NOMO-1 (cell line): ENCODE data around the gene COG5.

Experiments used
- DNase-seq, 2 experiments: peaks; one replicate each; lab custom pipeline; 2025; ENCODE audit not compliant: unreplicated experiment in 2 of 2; lab: John Stamatoyannopoulos, UW

COG5 gene

GRCh38 chr7:107398161-107398560 is 165.6 kb downstream of the COG5 start:
- DNase-seq: no peak

DNA sequence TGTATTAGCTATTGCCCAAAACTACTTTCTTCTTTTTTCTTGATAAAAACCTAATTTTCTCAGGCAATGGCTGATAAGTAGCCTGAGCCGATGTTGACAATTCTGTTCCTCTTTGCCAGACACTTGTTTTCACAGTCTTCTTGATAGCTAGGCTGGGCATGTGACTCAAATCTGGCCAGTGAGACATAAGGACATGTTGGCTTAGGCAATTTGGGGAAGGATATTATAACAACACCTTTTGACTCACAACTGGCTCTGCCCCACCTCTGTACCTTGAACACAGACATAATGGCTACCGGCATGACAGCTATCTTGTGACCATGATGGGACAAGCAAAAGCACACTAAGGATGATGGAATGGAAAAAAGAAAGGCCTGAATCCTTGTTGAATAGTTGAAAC is 166.7 kb downstream of the COG5 start:
- no peak for DNase-seq

- no peak for DNase-seq
Observed at GRCh38 chr7:107396081-107396480, 167.6 kb downstream of the COG5 start.

- DNase-seq: no peak
Observed at GRCh38 chr7:107394831-107395230, 168.9 kb downstream of the COG5 start.

DNA sequence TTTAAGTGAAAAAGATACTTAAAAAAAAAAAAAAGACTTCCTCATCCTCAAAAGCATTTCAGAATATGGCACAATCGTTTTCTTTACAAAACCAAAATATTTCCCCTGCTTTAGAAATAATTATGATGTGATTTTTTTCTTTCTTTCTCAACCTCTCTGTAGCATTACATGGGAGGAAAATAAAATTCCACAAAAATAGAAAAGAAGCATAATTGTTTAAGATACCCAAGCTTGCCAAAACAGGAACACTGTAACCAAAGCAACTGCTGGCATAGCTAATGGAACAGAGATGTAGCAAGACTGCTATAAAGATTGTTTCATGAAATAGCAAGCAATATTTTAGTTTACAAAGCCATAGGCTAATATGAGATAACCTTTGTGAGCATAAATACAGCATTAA is 169.4 kb downstream of the COG5 start:
- DNase-seq: peak in 1 of 2 experiments; percentile 8

DNA sequence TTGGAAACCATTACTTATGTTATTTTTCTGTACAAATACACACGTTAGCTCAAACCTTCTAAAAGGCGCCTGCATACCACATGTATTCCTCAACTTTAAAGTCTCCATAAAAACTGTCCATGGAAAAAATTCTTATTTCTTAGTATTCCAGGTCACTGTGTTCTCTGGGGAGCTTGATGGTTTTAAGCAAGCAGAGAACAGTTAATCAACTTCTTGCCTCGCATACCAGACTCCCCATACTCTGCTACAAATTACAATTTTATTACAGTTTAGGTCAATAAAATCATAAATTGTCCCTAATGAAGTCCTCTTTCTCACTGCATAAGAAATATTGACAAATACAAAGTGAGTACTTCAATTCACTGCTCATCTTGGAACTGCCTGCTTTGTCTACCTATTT is 170.9 kb downstream of the COG5 start:
- DNase-seq: no peak

GRCh38 chr7:107390916-107391315 is 172.8 kb downstream of the COG5 start:
- no peak for DNase-seq

DNA sequence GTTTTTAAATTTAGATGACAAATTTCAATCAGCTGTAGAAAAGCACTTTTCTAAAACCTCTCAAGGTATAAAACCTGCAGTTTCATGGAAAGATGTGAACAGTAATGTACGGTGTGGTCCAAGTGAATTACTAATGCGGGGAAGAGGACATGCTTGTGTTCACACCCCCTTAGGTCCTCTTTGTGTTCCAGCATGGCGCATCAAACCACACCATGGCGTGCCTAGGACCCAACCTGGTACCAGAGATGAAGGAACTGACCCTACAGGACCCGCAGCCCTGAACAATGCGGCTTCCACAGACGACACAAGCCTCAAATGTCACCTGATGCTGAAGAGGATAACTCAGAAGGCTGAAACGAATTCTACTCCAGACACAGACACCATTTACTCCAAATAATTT is 175.1 kb downstream of the COG5 start:
- DNase-seq: no peak

DNA sequence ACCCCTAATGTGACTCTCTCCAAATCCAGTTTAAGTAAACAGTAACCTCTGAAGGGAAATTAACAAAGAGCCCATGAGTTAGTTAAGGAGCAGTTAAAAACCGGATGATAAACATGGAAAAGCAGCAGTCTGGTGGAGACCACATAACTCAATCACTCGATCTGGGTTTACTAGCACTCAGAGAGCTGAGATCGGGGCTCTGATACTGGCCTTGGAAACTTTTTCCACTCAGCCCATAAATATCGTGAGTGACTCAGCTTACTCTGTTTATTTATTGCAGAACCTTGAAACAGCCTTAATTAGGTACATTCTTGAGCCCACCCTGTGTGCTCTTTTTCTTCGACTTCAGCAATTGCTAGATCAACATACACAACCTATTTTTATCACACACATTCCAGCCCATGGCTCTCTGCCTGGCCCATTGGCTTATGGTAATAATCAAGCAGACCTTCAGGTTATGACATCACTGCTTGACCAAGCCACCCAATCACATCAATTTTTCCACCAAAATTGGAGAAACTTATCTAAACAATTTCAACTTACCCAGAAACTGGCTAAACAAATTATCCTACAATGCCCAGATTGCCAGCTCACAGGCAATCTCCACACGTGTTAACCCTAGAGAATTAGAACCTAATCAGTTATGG is 176.0 kb downstream of the COG5 start:
- no peak for DNase-seq

GRCh38 chr7:107387128-107387527 is 176.6 kb downstream of the COG5 start:
- DNase-seq: no peak

DNA sequence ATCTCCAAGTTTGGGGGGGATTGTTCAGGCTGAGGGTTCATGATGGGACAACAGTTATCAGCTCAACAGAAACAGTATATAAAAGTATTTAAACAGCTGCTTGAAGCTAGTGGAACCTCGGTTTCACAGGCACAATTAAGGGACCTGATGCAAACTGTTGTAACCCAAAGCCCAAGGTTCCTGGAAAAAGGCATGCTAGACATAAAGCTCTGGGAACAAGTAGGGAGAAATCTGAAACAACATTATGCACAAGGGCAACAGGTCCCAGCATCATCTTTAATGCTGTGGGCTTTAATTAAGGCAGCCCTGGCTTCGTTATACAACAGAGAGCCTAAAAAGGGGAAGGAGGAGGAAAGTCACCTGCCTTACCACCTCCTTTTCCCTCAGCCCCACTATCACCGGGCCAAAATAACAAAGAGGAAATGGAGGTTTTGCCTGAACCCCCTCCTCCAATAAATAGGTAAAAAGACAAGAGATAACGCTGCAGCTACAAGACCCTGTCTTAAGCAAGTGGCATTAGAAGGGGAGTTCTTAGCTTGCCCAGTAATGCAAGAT is 177.1 kb downstream of the COG5 start:
- no peak for DNase-seq

DNA sequence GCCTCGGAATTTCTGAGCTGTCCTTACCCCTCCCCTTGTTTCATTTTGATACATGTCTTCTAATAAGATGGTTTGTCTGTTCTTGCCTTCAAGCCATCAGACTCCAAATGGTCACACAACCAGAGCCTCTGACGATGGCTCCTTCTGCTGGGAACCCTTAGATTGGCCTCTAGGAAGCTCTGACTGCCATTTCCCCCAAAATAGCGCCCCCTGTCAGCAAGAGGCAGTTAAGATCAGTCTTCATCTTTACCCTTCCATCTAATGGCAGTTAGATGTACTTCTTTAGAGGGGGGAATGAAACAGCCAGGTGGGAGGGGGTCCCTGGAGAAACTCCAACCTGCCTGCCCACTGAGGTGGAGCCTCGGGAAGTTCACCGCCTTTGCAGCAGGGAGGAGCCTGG is 179.7 kb downstream of the COG5 start:
- no peak for DNase-seq

DNA sequence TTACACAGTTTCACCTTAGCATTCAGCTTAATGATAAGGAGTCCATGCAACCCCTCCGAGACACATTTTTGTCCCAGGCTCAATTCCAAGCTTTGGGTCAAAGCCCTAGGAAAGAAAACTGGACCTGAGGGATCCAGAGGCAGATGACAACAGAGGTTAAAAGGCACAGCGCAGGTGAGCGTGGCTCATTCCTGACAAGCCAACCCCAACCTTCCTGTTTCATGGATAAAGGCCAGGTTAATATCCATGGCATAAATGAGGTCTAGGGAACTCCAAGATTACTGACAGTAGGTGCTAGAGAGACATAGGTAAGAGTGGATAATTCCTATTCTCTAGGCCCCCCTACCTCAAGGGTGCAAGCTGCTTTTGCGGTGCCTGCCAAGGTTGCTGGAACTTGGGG is 180.5 kb downstream of the COG5 start:
- no peak for DNase-seq

DNA sequence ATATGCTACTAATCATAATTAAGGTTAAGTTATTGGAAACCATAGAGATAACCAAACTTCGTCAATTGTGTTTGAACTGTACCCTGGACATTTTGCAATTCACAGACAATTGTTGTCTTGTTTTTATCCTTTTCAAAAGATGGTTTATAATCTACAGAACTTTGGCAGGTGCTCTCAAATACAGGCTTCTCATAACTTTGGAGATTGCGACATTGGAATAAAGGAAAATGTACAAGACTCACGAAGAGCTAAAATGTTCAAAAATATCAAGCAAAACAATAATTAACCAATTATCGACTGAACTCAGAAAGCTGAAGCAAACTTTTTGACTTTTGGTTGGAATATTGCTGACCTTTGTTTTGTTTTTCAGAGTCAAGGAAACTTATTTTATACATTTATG is 182.3 kb downstream of the COG5 start:
- DNase-seq: no peak

GRCh38 chr7:107373354-107373753 is 190.4 kb downstream of the COG5 start:
- DNase-seq: no peak

DNA sequence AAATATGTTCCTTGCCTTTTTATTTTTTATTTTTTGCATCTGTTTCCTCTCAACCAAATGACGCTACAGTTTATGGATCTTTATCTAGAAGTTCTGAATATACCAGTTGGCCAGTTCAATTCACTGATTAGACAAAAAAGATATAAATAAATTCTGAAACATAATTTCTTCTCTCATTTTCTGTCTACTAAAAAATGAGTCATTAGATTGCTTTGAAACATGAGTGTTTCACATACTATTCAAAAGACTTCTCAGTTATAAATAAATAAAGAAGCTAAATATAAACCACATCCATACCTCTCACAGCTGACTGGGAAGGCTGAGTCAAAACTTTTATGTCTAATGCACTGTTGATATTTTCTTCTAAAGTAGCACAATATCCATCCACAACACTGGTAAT is 191.4 kb downstream of the COG5 start:
- DNase-seq: no peak

- no peak for DNase-seq
Observed at GRCh38 chr7:107370816-107371215, 192.9 kb downstream of the COG5 start.

DNA sequence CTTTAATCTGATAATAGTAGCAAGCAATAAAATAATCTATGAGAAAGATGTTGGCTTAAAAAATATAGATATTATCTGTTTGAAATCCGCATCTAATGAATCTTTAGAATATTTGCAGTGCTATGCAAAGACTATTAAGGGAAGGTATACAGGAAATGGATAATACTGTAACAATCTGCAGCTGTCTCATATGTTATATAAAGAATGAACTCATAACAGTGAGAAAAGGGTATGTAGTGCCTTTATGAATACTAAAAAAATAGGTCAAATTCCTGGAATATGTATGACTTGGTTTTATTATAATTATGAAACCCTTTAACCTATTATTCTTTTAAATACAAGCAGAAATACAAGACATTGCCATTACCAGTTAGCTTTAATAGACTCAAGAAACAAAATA is 198.9 kb downstream of the COG5 start:
- no peak for DNase-seq

DNA sequence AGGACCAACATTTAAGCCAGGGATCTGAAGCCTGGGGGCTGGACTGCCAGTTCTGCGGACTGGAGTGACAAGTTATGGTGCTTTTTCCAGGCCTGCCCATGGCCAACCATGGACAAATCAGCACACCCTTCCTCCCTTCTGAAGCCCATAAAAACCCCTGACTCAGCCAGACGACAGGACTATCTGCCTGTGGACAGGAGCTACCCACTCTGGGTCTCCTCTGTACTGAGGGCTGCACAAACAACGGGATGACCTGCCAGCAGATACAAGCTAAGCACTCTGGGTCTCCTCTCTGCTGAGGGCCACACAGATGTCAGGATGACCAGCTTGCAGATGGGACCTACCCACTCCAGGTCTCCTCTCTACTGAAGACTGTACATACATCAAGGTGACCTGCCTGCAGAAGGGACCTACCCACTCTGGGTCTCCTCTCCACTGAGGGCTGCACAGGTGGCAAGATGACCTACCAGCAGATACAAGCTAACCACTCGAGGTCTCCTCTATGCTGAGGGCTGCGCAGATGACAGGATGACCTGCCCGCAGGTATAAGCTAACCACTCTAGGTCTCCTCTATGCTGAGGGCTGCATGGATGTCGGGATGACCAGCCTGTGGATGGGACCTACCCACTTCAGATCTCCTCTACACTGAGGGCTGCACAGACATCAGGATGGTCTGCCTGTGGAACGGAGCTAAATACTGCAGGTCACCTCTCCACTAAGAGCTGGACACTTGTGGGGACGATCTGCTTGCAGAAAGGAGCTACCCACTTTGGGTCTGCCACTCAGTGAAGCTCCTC is 204.0 kb downstream of the COG5 start:
- no peak for DNase-seq

- DNase-seq: no peak
Observed at GRCh38 chr7:107355616-107356015, 208.1 kb downstream of the COG5 start.

DNA sequence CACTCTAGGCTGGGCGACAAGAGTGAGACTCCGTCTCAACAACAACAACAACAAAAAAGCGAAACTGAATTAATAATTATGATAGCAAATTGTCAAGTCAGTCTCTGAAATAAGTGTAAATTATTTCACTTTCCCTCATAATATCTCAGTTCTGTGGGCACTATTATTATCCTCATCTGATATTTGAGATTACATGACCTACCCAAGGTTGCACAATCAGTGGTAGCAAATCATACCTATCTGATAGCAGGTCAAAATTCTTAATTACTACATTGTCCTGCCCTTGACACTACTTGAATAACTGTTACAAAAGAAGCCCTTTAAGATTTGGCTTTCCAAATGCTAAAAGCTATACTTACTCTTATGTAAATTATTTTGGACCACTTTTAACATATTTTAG is 209.1 kb downstream of the COG5 start:
- DNase-seq: no peak

GRCh38 chr7:107353701-107354100 is 210.0 kb downstream of the COG5 start:
- DNase-seq: no peak
